Measurements from ENCODE around the gene PEX10. TPM values are rescaled to one million over a fixed set of nuclear protein-coding genes. Genes with fewer than 3 reads are reported as not detected.

Gene PEX10
- total RNA-seq, 1 experiment from 2014 or later = 24.3 TPM

GRCh38 chr1:2385606-2386280 lies 26.6 kb downstream of the PEX10 start:
- Histone ChIP-seq H3K27ac (no peak overlapping the region), H3K79me2 (ENCODE audit: low read depth) (peaks cover 14% of the 10 kb centered on the region; the same call in 1 of the 2 replicates), H3K9me3 (ENCODE audit: insufficient read depth, low read depth) (no peaks in the 10 kb centered on the region), H3K4me1 (replicated peaks; ENCODE audit: insufficient read depth) (peaks cover 9% of the 10 kb centered on the region; the same call in 1 of the 2 replicates), H3K27me3 (ENCODE audit: insufficient read depth, low read depth) (no peaks in the 10 kb centered on the region), H4K20me1 (ENCODE audit: insufficient read depth) (no peaks in the 10 kb centered on the region; the same call in 1 of the 2 replicates), H3K4me3 (no peak overlapping the region), H3K9me2 (ENCODE audit: insufficient read depth) (no peaks in the 10 kb centered on the region), H2AFZ (no peak overlapping the region), H3K36me3 (ENCODE audit: low read depth) (no peaks in the 10 kb centered on the region), H3K4me2 (no peak overlapping the region), H3F3A (ENCODE audit: insufficient read depth, low read depth) (peaks cover 6% of the 10 kb centered on the region; the same call in 1 of the 2 replicates)
- no peak for DNase-seq
- TF ChIP-seq CTCF (conservative IDR thresholded peaks at IDR 0.05) (no peak), EZH2 (IDR thresholded peaks at IDR 0.05; ENCODE audit: low read depth) (no peak)
- ChIA-PET POLR2A (ENCODE audit: unreplicated experiment) (no interaction called here), CTCF (interaction anchor here (0.5 kb wide), 1 partner anchor 17 kb away, joined by 3 read pairs; no protein-coding TSS in a partner anchor)
- BruUV-seq (replicated peaks) = no TSS peak
- intact Hi-C loops (cut with micrococcal nuclease; ENCODE audit: unreplicated experiment) = no loop called here

- Histone ChIP-seq H3K4me1 (replicated peaks; ENCODE audit: insufficient read depth) (peaks cover 5% of the 10 kb centered on the region; the same call in 1 of the 2 replicates), H3K4me3 (no peak overlapping the region), H2AFZ (no peak overlapping the region), H3F3A (ENCODE audit: insufficient read depth, low read depth) (peaks cover 4% of the 10 kb centered on the region; the same call in 1 of the 2 replicates), H3K36me3 (ENCODE audit: low read depth) (no peaks in the 10 kb centered on the region), H3K79me2 (ENCODE audit: low read depth) (peaks cover 8% of the 10 kb centered on the region; the same call in 1 of the 2 replicates), H3K9me2 (ENCODE audit: insufficient read depth) (no peaks in the 10 kb centered on the region), H3K27me3 (ENCODE audit: insufficient read depth, low read depth) (no peaks in the 10 kb centered on the region), H3K4me2 (no peak overlapping the region), H3K9me3 (ENCODE audit: insufficient read depth, low read depth) (no peaks in the 10 kb centered on the region), H4K20me1 (ENCODE audit: insufficient read depth) (no peaks in the 10 kb centered on the region; the same call in 1 of the 2 replicates), H3K27ac (no peak overlapping the region)
- intact Hi-C loops (cut with micrococcal nuclease; ENCODE audit: unreplicated experiment) = no loop called here
- ChIA-PET POLR2A (ENCODE audit: unreplicated experiment) (no interaction called here), CTCF (no interaction called here)
- TF ChIP-seq EZH2 (IDR thresholded peaks at IDR 0.05; ENCODE audit: low read depth) = no peak
- no peak for TF ChIP-seq CTCF (conservative IDR thresholded peaks at IDR 0.05)
- no TSS peak for BruUV-seq (replicated peaks)
- no peak for DNase-seq
Measured at GRCh38 chr1:2384941-2385481, 27.4 kb downstream of the PEX10 start.

- H2AFZ ChIP-seq = no peak overlapping the region
- no peak overlapping the region for H3K4me2 ChIP-seq
- TF ChIP-seq EZH2 (IDR thresholded peaks at IDR 0.05; ENCODE audit: low read depth) (no peak), CTCF (conservative IDR thresholded peaks at IDR 0.05) (no peak)
- 0 out of 2 replicates have a peak, but pooled peaks cover 1% of the 10 kb centered on the region for H3K79me2 ChIP-seq (ENCODE audit: low read depth)
- intact Hi-C loops (cut with micrococcal nuclease; ENCODE audit: unreplicated experiment) = no loop called here
- CTCF ChIA-PET = interaction anchor here (0.8 kb wide), 1 partner anchor 185 kb away, joined by 15 read pairs; no protein-coding TSS in a partner anchor
- no TSS peak for BruUV-seq (replicated peaks)
- POLR2A ChIA-PET (ENCODE audit: unreplicated experiment) = interaction anchor here (0.5 kb wide), 1 partner anchor 195 kb away, joined by 5 read pairs; no protein-coding TSS in a partner anchor
- no peaks in the 10 kb centered on the region for H3K4me1 ChIP-seq (replicated peaks; ENCODE audit: insufficient read depth)
- DNase-seq = peak in 1 of 2 experiments; percentile 23
- no peaks in the 10 kb centered on the region for H3K9me2 ChIP-seq (ENCODE audit: insufficient read depth)
- H3K4me3 ChIP-seq = no peak overlapping the region
- no peaks in the 10 kb centered on the region; the same call in 1 of the 2 replicates for H3F3A ChIP-seq (ENCODE audit: insufficient read depth, low read depth)
- H4K20me1 ChIP-seq (ENCODE audit: insufficient read depth) = peaks cover 1% of the 10 kb centered on the region; the same call in 1 of the 2 replicates
- H3K9me3 ChIP-seq (ENCODE audit: insufficient read depth, low read depth) = no peaks in the 10 kb centered on the region
- H3K27ac ChIP-seq = no peak overlapping the region
- H3K27me3 ChIP-seq (ENCODE audit: insufficient read depth, low read depth) = no peaks in the 10 kb centered on the region
- no peaks in the 10 kb centered on the region for H3K36me3 ChIP-seq (ENCODE audit: low read depth)
Measured at GRCh38 chr1:2384130-2384860, 28.1 kb downstream of the PEX10 start.

Data from PC-9 (cell line).